Measurements from ENCODE around the gene MSH5.

DNA sequence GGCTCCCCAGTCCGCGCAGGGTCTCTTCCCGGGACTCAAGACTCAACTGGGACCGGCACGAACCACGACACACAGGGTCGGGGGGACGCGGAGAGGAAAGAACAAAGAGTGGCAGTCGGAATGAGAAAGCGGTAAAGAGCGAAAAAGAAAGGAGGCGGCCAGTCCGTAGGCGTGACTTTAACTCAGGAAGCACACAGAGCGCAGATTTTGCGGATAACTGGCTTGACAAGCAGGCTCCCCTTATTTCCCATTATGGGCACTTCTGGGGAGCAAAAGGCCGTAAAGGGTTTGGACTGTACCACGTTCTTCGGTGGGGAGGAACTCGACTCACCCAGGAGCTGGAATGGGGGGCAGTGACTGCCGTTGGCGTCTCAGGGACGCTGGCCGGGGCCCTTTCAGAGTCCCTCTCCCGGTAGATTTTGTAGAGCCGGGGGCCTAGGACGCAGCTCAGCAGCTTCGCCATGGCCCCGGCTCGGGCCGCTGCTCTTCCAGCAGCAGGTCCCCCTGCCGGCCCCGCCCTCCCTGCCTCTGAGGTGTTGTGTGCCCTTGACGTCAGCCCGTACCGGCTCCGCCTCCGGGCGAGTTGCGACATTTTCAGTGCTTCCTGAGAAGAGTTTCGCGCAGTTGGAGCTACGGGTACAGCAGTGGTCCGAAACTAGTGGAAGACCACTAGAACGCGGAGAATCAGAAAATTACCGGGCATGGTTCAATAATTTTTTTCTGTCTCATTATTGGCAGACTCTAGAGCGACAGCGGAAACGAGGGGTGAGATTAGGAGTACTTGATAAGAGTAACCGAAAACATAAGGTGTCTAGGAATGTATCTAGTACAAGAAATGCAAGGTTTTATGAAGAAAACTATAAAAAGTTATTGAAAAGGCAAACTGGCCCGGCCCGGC, 36.7 kb upstream of the MSH5 start, which contains the start of gene ABHD16A:
- TF ChIP-seq, protein P1, sequence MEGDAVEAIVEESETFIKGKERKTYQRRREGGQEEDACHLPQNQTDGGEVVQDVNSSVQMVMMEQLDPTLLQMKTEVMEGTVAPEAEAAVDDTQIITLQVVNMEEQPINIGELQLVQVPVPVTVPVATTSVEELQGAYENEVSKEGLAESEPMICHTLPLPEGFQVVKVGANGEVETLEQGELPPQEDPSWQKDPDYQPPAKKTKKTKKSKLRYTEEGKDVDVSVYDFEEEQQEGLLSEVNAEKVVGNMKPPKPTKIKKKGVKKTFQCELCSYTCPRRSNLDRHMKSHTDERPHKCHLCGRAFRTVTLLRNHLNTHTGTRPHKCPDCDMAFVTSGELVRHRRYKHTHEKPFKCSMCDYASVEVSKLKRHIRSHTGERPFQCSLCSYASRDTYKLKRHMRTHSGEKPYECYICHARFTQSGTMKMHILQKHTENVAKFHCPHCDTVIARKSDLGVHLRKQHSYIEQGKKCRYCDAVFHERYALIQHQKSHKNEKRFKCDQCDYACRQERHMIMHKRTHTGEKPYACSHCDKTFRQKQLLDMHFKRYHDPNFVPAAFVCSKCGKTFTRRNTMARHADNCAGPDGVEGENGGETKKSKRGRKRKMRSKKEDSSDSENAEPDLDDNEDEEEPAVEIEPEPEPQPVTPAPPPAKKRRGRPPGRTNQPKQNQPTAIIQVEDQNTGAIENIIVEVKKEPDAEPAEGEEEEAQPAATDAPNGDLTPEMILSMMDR (IDR thresholded peaks at IDR 0.05; ENCODE audit: poor library complexity, severe bottlenecking): no peak
- TF ChIP-seq POLR2AphosphoS5 (IDR thresholded peaks at IDR 0.05) (peak; percentile 96), SMC3 (conservative IDR thresholded peaks at IDR 0.05; ENCODE audit: poor library complexity) (peak; percentile 8), REST (IDR thresholded peaks at IDR 0.05; ENCODE audit: borderline replicate concordance) (peak; percentile 81), EP300 (conservative IDR thresholded peaks at IDR 0.05; ENCODE audit: poor library complexity, severe bottlenecking) (peak; percentile 53), RAD21 (conservative IDR thresholded peaks at IDR 0.05) (no peak), EZH2 (IDR thresholded peaks at IDR 0.05; ENCODE audit: borderline replicate concordance, insufficient read depth, low read length, poor library complexity, severe bottlenecking) (no peak), MXI1 (conservative IDR thresholded peaks at IDR 0.05; ENCODE audit: poor library complexity, severe bottlenecking) (peak; percentile 87)

Measured in neural cell (in vitro differentiated cells).